ENCODE results near the gene TBCK.
A peak's percentile ranks its signal among the peaks of the same experiment; 100 is the strongest.
"Not testable (repeated sequence)": the region's sequence is repeated elsewhere in the genome, so short reads cannot be mapped to it uniquely, and the experiment has no call there.

Gene TBCK

GRCh38 chr4:106114270-106114669 is 201.7 kb downstream of the TBCK start:
- TF ChIP-seq CTCF (conservative IDR thresholded peaks at IDR 0.05; ENCODE audit: low read depth, low read length) = no peak
- H3K4me3 ChIP-seq (ENCODE audit: low read depth, low read length) = no peak overlapping the region
- DNase-seq (ENCODE audit: low read depth) = no peak

GRCh38 chr4:106111778-106112469 is 204.1 kb downstream of the TBCK start:
- not testable (repeated sequence) for H3K4me3 ChIP-seq (ENCODE audit: low read depth, low read length); DNase-seq (ENCODE audit: low read depth)

- no peak overlapping the region for H3K4me3 ChIP-seq (ENCODE audit: low read depth, low read length)
- TF ChIP-seq CTCF (conservative IDR thresholded peaks at IDR 0.05; ENCODE audit: low read depth, low read length) = no peak
- DNase-seq (ENCODE audit: low read depth) = no peak
These were observed 206.1 kb downstream of the TBCK start for GRCh38 chr4:106109929-106110328.

- DNase-seq (ENCODE audit: low read depth) = no peak
- no peak overlapping the region for H3K4me3 ChIP-seq (ENCODE audit: low read depth, low read length)
- no peak for TF ChIP-seq CTCF (conservative IDR thresholded peaks at IDR 0.05; ENCODE audit: low read depth, low read length)
These were observed 210.3 kb downstream of the TBCK start for GRCh38 chr4:106105697-106106096.

GRCh38 chr4:106104276-106104675 is 211.7 kb downstream of the TBCK start:
- H3K4me3 ChIP-seq (ENCODE audit: low read depth, low read length) = no peak overlapping the region
- no peak for DNase-seq (ENCODE audit: low read depth)
- no peak for TF ChIP-seq CTCF (conservative IDR thresholded peaks at IDR 0.05; ENCODE audit: low read depth, low read length)

GRCh38 chr4:106096454-106096853 is 219.6 kb downstream of the TBCK start:
- no peak overlapping the region for H3K4me3 ChIP-seq (ENCODE audit: low read depth, low read length)
- no peak for TF ChIP-seq CTCF (conservative IDR thresholded peaks at IDR 0.05; ENCODE audit: low read depth, low read length)
- no peak for DNase-seq (ENCODE audit: low read depth)

GRCh38 chr4:106095408-106095807 is 220.6 kb downstream of the TBCK start:
- DNase-seq (ENCODE audit: low read depth) = peak; percentile 26
- no peak overlapping the region for H3K4me3 ChIP-seq (ENCODE audit: low read depth, low read length)

More at GRCh38 chr4:106095408-106095807, 220.6 kb downstream of the TBCK start:
- no peak for TF ChIP-seq CTCF (conservative IDR thresholded peaks at IDR 0.05; ENCODE audit: low read depth, low read length)

Measured in choroid plexus epithelial cell (primary cell).